ENCODE results near the gene IRF4.

The IRF4 gene

DNA sequence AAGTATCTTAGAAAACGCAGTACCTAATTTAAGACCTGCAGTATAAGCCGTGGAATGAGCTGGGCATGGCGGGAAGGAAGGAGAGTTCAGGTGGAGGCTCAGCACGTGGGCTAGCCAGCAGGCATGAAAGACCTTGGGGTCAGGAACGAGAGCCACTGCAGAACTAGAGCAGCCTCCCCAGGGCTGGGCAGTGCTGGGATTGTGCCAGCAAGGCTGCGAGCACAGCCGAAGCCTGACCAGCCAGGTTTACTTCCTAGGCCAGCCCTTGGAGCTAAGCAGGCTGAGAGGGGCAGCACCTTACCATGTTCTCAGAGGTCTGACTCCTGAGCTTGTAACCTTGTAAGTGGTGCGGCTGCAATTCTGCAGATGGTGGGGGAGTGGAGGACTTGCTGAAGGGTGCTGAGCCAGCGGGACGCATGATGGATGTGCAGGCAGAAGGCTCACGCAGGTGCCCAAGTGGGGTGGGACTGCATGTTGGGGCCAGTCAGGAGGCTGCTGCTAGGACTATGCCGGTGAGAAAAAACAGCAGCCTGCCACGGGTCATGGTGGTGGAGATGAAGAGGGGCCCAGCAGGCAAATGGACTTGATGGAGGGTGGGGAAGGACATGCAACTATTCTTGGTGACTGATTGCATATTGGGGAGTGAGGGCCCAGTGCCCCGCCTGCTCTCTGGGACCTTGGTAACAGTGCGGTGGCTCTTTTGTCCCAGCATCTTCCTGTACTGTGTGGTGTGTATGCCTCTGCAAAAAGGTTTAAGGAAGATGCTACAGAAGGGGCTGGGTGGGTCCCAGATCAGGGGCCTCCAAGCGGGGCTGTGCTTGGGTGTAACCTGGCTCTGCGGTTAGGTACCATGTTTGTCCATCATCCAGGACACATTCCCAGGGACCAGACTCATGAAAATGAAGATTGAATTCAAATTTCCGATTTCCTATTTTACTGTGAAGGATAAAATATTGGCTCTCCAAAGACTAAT, 37.6 kb upstream of the IRF4 start:
- DNase-seq, result no peak

DNA sequence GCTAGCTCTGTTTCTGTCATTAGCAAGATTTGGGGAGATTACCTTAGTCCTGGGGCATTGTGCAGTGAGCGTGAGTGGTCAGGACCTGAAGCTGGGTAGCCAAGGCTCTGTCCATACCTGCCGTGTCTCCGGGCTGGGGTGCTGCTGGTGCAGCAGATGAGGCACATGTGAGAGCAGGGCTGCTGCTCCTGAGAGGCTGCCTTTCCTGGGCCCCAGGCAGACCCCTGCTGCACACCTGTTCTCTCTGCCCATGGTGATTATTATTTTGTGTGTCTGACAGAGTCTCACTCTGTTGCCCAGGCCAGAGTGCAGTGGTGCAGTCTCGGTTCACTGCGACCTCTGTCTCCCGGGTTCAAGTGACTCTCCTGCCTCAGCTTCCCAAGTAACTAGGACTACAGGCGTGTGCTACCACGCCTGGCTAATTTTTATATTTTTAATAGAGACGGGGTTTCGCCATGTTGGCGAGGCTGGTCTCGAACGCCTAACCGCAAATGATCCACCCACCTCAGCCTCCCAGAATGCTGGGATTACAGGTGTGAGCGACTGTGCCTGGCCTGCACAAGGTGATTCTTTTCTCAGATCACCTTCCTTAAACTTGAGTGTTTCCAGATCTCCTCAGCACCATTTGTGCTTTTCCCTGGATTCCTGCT, 36.8 kb upstream of the IRF4 start:
- no peak for DNase-seq

DNA sequence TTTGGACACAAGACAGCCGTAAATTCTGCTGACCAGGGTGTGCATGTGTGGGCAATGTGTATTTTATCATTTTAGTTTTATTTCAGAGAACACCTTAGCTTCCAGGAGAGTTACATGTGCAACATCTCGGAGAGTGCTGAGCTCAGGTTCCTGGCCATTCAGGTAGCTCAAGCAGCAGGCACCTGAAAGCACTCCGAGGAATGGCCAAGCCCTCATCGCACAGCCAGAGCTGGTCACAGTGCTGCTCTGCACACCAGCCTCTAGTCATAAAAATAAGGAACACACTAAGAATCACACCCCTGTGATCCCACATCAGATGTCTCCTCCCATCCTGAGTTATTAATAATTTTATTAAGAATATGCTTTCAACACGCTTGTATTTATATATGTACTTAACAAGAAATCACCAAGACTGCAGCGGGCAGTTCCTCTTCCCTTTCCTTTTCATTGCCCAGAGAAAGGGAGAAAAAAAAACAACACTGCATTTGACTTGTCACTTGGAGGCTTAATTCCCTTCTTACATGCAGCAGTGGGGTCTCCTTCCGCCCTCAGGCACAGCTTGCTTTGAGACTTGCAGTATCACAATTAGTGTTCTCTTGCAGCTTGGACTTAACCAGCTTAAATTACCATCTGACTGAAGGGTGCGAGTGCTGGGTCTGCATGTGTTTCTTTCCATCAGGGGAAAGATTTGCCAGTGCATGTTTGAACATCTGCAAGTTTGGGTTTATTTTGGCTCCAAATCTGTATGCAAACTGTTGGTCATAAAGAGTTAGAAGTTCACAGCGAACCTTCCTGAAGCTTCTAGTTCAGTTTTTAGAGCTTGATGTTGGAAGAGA, 36.0 kb upstream of the IRF4 start:
- no peak for DNase-seq

DNA sequence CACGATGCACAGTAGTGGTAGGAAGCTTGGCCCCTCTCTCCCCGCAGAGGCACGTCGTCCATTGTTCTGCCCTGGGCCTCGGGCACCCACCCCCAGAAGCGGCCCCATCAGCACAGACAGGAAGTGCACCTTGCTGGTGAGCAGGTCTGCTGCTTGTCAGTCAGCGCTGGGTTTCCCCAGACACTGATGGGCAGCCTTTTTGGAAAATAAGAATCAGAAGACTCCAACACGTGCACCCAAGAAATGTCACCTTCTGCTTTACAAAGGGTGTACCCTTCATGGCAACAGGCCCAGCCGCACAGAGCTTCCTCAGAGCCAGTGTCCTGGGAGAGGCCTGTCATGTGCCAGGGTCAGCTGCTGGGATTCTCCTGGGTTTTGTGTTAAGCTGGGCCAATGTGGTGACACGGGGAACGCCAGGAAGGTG, 34.7 kb upstream of the IRF4 start:
- no peak for DNase-seq

DNA sequence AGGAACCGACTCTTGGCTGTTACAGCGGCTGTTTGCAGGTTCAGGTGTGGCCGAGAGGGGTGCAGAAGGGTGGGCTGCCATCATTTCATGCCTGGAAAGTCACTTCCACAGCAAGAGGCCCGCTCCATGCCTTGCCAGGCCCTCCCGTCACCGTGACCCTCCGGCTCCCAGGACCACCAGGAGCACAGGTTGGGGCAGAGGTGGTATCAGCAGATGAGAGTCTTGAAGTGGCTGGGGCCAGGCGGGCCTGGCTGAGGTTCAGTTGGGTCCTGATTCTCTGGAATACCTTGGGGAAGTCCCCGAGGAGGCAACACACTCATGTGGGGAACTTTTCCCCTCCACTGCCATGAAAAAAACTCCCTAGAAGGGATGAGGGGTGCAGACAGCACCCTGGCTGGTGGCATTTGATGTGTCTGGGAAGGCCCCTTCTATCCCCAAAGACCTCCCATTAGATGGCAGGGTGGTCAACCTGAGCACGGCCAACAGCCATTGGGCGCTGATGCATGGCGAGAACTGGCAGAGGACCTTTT, 34.2 kb upstream of the IRF4 start:
- DNase-seq, result no peak

DNA sequence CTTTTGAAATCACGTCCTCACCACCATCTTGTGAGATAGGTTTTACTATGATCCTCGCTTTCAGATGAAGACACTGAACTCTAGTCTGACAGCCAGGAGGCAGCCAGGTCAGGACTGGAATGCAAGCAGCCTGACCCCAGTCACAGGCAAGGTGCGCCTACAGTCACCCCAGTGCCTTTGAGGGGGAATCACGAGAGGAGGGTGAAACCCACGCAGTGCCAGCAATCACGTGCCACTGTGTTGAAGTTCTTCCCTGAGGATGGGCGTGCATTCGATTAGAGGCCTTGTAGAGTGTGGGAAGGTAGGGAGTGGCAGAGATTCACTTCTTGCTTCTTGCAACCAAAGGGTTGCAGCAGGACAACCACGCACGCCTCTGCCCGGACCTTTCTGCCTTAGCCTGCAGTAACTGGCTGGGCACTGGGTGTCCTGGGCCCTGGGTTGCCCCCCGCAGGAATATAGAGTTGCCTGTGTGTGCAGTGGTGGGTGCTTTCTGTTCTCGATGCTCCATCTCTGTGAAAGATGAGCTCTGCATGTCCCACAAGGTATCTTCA, 33.7 kb upstream of the IRF4 start:
- no peak for DNase-seq

DNA sequence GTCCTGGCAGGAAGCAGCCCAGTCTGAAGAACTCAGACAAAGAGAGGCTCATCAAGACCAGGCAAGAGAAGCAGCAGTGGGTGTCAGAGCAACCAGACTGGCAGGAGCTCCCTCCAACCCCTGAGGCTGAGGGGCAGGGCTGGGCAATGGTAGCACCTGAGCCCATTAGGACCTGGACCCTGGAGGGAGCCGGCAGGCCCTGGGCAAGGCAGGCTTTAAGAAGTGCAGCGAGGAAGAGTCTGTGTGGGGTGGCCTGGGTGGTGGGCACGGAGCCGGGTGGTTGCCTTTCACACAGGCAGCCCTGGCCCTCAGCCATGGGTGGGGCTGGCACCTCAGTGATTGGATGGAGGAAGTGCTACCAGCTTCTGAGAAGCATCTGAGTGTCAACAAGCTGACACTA, 33.1 kb upstream of the IRF4 start:
- DNase-seq, result no peak

DNA sequence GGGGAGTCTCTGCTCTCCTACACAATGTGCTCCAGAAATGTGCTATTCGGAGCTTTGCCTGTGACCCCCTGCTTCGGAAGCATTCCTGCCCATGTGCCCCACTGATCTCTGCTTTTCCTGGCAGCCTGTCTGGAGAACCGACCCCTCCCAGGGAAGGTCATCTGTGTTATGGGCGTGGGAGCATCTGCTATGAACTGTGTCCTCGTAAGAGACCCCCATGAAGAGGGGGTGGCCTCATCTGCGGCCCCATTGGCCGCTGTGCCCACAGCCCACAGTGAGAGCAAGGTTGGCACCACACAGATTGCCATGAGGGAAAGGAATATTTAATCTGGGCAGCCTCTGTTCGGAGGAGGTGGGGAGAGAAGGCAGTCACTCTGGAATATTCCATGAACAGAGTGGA, 32.7 kb upstream of the IRF4 start:
- DNase-seq, result no peak

DNA sequence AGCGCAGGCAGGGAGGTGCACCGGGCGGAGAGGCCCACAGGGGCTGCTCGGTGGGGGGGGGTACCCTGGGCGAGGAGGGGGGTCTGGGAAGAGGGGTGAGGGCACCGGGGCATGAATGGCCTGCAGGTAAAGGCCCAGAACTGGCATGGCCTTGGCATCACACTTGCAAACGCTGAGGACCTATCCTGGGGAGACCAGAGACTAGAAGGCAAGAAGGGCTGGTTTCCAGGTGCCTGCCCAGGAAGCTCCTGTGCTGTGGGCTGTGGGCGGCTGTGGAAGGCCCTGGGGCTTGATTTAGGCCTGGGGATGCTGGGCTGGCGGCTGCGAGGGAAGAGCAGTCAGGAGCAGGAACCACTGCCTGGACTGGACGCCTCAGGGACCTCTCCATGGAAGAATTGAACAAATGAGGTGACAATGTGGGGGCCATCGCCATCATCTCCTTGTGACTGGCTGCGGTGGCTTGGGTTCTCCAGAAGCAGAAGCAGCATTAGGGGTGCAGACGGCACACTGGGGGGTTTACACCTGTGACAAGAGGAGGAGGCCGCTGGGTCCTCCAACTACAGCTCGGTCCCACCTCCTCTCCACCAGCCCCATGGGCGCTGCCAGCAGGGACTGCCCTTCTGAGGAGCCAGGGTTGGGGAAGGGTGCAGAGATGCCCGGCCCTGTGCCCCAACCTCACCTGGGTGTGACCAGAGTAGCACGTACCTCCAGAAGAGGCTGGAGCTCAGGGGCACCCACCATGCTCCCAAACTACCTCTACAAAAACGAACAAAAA, 32.1 kb upstream of the IRF4 start:
- DNase-seq, result no peak

DNA sequence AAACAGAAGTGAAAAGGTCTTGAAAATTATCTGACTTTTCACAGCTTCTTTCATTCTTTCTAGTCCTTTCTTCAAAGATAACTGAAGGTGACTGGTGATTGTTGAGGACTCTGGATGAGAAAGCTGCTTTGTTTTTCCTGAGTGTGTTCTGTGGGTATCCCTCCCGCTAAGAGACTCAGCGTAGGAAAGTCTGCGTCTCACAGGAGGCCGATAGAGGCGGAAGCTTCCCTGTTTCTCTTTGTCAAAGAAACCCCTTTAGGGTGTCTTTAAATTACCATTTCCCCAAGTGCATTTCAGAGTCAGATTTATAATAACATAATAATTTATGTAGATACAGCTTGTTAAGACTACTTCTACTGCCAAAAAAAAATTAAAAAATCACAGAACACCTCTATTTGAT, 31.2 kb upstream of the IRF4 start:
- no peak for DNase-seq

DNA sequence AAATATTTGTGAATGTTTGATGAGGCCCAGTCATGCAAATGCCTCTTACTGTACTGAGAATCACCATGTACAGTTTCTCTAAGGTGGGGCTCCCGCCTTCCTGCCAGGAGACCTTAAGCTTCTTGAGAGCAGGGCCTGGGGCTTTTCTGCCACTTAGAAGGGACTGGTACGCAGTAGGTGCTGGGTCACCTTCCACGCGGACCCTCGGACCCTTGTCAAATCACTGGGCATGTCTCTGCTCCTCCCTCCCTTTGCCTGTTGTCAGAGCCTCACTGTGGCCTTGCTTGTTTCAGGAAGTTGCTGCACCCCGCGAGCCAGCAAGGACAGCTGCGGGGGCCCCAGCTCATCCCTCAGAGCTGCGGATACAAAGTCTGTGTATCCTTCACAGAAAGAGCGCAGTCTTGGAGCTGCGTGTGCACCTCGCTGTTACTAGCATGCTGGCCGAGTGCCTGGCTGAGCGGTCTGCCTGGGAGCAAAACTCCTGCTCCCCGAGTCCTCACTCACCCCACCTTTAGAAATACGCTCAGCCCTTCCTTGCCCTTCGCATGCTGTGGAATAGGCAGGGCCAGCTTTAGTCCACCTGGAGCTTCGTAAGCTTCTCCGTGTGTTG, 30.7 kb upstream of the IRF4 start:
- DNase-seq, result no peak

DNA sequence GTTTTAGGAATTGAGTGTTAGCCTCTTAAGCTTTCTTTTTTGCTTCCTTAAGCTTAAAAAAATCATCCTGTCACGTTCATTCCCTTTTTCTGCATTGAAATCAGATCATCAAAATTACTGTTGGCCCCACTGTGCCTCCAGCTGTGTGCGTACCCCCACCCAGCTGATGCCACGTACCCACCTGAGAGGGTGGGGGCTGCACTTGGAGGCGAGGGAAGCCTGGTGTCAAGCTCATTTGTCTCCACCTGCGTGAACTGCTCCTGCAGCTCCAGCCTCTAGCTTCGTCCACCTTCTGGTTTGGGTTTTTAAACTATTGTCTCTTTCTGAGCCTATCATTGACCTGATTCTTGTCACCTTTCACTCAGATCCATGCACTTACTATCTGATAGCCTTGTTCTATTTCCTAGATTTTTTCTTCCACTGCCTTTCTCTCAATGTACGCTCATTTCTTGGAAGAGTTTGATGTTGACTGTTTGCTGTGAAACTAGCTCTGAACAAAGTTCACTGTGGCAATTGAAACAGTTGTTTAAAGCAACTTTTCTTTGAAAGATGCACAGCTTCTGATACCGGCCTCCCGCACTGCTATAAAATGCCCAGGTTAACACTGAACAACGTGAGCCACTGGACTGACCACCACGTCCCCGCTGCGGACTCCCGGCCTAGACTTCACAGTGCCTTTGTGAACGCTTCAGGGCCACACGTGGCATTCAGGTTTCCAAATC, 30.0 kb upstream of the IRF4 start:
- no peak for DNase-seq

DNA sequence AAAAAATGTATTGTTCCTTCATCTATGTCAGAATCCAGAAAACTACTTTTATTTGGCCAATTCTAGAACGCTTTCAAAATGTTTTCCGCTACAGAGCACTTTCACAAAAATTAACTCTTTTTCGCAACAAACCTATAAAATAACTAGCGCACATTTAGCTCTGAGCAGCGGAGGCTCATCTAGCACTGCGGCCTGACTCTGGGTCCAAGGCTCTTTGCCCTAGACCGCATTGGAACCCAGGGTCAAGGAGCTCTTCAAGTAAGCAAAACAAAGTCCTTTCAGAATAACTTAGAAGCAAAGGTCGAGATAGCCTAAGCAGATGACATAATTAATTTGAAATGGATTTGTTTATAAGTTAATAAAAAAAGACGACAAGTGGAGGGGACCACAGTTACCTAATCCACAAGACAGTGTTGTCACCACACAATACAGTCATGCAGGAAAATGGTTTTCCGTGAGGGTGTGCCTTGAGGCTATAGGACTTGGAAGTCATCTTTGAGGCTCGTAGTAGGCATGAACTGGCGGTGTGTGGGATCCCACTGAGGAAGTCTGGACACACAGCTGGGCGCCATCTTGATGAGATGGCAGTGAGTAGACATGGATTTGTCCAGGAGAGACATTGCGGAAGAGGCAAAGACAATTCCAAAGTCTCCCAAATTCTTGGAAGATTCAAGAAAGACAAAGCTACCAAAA, 29.2 kb upstream of the IRF4 start:
- DNase-seq, result no peak

DNA sequence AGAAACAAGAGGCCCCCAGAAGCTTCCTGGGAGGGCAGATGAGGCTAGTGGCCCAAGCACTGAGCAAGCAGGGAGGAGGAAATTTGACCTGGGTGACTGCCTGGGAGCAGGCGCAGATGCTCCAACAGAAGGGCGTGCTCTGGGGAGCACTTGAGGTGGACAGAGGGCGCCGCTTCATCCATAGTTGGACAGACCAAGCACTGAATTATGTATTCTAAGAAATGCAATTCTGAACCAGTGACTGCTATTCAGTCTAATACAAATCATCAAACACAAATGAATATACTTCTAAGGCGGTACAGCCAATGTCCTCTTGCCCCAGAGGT, 28.7 kb upstream of the IRF4 start:
- no peak for DNase-seq

DNA sequence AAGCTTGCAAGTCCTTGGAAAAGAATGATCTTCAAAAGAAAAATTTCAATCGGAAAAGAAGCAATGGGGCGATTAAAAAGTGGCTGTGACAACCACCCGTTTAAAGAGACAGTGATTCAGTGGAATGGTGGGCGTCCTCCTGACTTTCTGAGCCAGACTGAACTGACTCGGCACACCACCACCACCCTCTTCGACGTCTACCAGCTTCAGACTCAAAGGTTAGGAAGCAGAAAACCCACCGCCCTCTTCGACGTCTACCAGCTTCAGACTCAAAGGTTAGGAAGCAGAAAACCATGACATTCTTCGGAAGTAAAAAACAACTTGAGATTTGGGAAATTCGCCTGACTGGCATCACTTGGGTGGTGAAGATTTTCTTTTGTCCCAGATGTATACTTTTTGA, 28.3 kb upstream of the IRF4 start:
- DNase-seq, result no peak

DNA sequence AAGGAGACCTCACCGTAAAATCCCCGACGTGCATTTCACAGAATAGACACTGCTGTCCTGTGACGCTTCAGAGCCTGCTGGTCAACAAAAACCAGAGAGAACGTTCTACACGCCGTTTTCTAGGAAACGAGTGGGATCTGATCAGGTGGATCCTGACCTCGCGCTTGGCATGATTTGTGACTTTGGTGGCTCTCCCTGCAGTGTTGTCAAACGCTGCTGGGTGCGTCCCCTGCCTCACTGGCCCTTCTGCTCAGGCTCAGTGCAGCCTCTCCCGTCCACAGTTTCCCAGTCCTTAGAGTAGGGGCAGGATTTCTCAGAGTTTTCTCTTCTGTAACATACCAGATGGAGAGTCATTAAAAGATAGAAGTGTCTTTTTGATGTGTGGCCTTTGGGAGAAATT, 27.6 kb upstream of the IRF4 start:
- DNase-seq, result no peak

DNA sequence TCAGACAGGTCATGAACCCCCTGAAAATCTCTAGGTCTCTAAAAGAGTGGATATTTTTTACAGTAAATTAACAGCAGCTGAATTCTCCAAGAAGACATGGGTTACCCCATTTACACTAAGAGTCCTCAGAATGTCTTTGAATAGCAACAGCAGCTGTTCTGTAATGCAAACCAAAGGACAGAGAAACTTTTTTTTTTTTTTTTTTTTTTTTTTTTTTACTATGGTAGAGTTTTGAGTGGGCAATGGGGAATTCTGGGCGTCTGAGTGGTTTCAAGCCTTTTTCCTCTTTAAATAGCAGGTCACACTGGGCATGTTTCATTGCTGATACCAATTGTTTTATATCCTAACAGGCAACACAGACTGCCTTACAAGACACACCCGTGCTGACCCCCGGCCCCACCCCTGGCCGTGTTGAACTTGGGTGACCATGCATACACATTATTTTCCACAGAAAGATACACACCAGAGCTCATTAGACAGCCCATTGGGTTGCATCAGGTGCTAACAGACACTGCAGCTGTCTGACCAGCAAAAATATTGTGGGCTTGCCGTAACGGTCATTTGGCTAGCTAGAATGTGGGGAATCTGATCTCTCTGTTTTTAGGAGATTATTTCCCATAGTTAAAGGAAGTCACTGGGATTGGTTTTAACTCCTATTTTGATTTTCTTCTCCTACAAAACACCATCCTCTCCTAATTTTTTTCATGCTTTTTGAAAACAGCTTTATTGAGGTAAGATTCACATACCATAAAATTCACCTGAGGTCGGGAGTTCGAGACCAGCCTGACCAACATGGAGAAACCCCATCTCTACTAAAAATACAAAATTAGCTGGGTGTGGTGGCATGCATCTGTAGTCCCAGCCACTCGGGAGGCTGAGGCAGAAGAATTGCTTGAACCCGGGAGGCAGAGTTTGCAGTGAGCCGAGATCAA, 26.7 kb upstream of the IRF4 start:
- DNase-seq, result no peak

DNA sequence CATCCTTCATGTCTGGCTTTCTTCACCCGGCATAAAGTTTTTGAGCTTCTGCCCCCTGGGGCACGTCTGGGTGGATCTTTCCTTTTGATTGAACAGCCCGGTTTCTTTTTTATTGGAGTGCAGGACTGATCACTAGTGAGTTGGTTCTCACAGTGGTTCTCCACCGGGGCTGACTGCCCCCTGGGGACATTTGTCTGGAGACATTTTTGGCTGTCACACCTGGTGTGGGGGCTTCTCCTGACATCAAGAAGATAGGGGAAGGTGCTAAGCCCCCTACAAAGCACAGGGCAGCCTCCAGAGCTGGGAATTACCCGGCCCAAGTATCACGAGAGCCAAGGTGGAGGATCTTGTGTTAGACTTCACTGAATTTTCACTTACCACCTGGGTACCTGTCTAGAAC, 25.7 kb upstream of the IRF4 start:
- DNase-seq, result no peak

Measured in GF-D8 (cell line).